HG02759 (cell line): ENCODE results near the gene CELA2B.
"Not testable (repeated sequence)": the region's sequence is repeated elsewhere in the genome, so short reads cannot be mapped to it uniquely, and the experiment has no call there.

ENCODE experiments used
- ATAC-seq: cut with Tn5 transposase; IDR thresholded peaks from one replicate; pipeline ENCODE4 v1.9.1; 2021; ENCODE audit warnings: mild to moderate bottlenecking, moderate library complexity; ENCODE audit not compliant: unreplicated experiment

CELA2B gene

DNA sequence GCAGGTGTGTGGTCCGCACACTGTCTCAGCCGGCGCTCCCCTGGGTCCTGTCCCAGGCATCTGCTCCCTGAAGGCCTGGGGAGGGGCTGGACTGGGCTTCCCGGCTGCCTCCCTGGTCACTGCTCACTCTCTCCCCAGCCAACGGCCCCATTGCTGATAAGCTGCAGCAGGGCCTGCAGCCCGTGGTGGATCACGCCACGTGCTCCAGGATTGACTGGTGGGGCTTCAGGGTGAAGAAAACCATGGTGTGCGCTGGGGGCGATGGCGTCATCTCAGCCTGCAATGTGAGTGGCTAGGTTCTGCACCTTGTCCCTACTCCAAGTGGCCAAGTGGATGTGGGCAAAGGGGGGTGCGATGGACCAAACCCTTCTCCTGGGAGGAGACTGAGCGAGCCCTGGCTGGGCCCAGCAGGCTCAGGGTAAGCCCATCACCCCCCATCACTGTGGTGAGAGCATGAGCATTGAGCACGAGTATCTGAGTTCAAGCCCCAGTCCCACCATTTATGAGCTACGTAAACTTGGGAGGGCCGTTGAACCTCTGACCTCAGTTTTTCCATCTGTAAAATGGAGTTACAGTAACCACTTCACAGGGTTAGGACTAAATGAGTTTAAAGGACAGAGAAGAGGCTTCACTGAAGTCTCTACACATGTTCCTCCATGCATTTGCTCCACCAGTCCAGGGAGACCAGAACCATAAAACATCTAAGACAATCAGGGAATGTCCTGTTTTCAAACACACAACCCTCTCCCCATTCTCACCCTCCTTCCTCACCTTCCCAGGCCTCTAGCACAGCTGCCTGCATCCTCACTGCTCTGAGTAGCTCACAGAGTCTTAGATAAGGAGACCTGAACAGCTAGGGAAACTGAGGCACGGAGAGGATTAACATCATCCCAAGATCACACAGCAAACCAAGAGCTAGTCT, 31.2 kb upstream of the CELA2B start:
- ATAC-seq = no peak

GRCh38 chr1:15445390-15446122, 30.3 kb upstream of the CELA2B start:
- ATAC-seq = no peak

- no peak for ATAC-seq
These were observed 29.7 kb upstream of the CELA2B start for GRCh38 chr1:15446212-15446611.

- ATAC-seq = no peak
These were observed 26.9 kb upstream of the CELA2B start for GRCh38 chr1:15448877-15449462.

DNA sequence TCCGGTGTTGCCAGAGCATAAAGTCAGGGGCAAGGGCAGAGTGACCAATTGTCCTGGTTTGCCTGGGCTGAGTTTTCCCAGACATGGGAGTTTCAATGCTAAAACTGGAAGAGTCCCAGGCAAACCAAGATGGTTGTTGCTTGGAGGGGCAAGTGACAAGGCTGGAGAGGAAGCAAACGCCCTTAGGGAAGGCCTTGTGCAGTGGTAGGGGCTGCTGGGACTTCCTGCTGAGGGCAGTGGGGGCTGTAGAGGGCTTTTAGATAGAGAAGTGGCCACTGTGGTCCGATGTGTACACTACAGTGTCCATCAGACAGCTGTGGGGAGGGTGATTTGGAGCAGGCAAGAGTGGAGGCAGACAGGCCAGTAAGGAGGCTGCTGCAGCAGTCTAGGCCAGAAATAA, 26.3 kb upstream of the CELA2B start:
- ATAC-seq = no peak

GRCh38 chr1:15451014-15451722, 24.7 kb upstream of the CELA2B start:
- no peak for ATAC-seq

GRCh38 chr1:15452216-15452615, 23.7 kb upstream of the CELA2B start:
- ATAC-seq = no peak

DNA sequence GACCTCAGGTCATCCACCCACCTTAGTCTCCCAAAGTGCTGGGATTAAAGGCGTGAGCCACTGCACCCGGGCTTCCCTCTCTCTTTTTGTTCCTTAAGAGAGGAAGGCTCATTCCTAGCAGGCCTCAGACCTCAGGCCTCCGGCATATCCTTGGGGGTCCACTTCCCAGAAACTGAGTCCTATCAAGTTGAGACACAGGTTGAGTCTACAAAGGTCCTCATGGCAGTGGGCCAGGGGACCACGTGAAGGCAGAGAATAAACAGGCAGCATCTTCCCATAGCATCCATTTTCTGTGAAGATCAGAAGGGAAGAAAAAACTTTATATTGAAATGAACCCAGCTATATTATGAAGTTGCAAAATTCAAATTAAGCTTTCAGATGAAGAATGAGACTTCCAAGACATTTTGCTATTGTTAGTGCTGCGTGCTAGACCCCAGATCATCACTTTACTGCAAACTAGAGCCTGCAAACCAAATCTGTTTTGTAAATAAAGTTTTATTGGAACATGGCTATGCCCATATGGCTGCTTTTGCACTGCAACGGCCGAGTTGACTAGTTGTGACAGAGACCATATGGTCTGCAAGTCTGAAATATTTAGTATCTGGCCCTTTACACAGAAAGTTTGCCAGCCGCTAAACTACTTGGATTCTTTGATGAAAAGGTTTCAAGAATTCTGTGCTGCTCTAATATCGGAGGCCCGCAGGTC, 22.9 kb upstream of the CELA2B start:
- ATAC-seq = no peak

DNA sequence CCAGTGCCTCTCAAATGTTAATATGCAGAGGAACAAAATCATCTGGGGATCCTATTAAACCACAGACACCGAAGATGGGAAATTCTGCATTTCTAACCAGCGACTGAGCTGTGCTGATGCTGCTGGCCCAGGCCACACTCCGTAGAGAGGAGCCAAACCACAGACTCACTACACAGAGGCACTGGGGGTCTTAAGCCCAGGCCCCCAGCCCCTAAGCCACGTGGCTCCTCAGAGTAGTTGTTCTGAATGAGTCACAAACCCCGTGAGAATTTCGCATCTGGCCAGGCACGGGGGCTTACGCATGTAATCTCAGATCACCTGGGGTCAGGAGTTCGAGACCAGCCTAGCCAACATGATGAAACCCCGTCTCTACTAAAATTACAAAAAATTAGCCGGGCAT, 22.2 kb upstream of the CELA2B start:
- no peak for ATAC-seq

DNA sequence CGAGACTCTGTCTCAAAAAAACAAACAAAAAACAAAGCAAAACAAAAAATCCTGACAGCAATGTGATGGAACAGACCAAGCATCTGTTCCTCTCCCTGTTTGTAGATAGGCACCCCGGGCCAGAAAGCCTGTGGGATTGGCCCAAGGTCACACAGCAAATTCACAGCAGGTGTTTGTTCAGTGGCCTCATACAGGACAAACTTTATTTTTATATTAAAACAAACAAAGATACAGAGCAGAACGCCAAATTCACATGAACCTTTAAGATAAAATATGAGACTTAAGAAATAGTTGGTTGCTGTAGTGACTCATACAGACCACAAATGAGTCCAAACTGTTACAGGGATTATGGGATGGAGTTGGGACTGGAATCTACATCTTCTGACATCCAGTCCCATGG, 21.6 kb upstream of the CELA2B start:
- no peak for ATAC-seq

- no peak for ATAC-seq
These were observed 20.4 kb upstream of the CELA2B start for GRCh38 chr1:15455522-15455921.

DNA sequence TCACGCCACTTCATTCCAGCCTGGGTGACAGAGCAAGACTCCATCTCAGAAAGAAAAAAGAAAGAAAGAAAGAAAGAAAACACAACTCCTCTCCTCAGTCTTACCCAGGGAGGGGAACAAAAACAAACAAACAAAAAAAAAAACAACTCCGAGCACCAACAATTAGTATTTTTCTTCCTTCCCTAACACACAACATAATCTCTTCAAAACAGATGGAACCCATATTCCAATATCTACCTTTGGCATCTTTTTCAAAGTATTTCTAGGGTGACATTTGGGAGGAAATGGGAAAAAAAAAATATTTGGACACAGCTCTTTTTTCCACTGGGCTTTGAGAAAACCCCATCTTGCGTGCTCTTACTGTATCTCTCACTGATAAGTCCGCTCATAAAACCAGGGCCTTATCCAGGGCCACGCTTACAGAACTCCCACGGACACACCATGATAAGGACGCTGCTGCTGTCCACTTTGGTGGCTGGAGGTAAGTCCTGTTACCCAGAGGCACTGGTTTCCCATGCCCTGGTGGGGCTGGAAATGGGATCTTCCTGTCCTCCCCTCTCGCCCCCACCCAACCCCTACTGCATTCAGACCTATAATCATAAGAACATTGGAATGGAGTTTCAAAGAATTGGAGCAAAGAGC, 19.5 kb upstream of the CELA2B start, which contains the start of gene CELA2A:
TSS of gene CELA2A (plus strand) at position 420 of the 642 bp plus-strand sequence. CDS start at position 442, 22 bp downstream.
- ATAC-seq = no peak

- ATAC-seq = no peak
These were observed 18.3 kb upstream of the CELA2B start for GRCh38 chr1:15457585-15457984.

DNA sequence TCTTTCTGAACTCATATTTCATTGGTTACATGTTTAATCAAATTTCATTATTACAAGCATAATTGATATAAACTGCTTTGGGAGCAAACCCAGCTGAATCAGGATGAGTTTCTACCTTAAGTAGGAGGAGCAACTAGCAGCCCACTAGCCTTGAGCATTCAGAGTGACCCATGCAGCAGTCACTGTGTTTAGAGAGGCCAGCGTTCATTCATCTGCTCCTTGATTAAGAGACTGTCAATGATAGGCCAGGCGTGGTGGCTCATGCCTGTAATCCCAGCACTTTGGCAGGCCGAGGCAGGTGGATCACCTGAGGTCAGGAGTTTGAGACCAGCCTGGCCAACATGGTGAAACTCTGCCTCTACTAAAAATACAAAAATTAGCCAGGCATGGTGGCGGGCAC, 17.5 kb upstream of the CELA2B start:
- ATAC-seq = not testable (repeated sequence)

DNA sequence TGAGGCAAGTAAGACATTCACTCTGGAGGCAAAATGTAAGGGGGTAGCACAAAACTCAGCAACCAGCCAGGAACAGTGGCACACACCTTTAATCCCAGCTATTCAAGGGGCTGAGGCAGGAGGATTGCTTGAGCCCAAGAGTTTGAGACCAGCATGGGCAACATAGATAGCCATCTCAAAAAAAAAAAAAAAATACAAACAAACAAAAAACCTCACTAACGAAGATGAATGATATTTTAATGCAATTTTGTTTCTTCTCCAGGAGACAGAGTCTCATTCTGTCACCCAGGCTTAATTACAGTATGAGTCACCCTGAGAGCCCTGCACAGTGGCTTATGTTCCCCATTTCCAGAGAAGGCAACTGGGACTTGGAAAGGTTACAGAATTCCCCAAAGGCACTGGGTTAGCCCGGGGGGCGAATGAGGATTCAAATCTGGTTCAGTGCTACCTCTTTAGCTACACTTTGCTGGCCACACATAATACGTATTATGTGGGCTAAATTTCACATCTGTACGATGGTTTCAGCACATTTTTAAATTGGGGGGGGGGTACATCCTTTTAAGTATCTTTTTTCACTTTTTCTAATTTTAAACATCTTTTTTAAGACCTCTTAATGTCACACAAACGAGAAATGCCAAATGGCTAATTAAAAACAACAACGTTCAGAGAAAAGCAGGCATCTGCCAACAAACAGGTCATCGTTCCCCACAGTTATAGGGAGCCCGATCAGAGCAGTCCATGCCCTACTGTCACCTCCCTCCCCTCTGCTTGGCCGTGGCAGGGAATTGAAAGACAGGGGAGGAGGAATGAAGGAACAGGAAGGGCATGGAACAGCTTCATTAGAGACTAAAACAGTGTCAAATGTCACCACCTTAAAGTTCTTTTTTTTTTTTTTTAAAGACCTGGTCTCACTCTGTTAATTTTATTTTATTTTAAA, 15.9 kb upstream of the CELA2B start:
- ATAC-seq = no peak

DNA sequence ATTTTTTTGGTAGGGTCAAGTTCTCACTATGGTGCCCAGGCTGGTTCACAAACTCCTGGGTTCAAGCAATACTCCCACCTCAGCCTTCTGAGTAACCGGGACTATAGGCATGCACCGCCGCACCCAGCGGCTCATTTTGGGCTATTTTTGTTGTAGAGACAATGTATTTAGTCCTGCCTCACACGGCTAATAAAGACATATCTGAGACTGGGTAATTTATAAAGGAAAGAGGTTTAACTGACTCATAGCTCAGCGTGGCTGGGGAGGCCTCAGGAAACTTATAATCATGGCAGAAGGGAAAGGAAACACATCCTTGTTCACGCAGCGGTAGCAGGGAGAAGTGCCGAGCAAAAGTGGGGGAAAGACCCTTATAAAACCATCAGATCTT, 15.2 kb upstream of the CELA2B start:
- ATAC-seq = no peak

GRCh38 chr1:15463064-15463800, 12.7 kb upstream of the CELA2B start:
- ATAC-seq = not testable (repeated sequence)

DNA sequence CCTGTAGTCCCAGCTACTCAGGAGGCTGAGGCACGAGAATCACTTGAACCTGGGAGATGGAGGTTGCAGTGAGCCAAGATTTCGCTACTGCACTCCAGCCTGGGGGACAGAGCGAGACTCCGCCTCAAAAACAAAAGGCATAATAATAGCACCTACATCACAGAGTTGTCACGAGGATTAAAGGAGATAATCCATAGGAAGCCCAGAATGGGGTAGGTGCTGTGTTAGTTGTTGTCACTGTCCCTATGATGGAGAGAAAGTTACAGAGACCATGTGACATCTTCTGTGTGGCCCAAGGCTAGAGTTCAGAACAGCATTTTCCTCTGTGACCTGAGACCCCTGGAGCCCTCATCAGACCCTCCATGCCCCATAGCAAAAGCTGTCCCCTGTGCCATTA, 12.0 kb upstream of the CELA2B start:
- not testable (repeated sequence) for ATAC-seq
